Measurements from ENCODE around the gene KCTD21.
"Not testable (repeated sequence)": the region's sequence is repeated elsewhere in the genome, so short reads cannot be mapped to it uniquely, and the experiment has no call there.

The KCTD21 gene

DNA sequence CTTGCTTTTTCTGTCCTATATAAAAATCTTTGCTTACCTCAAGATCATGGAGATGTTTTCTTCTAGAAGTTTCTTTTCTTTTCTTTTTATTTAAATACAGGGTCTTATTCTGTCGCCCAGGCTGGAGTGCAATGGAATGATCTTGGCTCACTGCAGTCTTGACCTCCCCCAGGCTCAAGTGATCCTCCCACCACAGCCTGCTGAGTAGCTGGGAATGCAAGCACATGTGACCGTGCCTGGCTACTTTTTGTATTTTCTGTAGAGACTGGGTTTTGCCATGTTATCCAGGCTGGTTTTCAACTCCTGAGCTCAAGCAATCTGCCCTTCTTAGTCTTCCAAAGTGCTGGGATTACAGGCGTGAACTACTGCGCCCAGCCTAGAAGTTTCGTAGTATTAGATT is 45.6 kb upstream of the KCTD21 start:
- no peak for ATAC-seq
- TF ChIP-seq ZNF70 (CRISPR knock-in tag; IDR thresholded peaks at IDR 0.05) (no peak), CSDC2 (CRISPR knock-in tag; IDR thresholded peaks at IDR 0.05) (no peak), TCF4 (CRISPR knock-in tag; IDR thresholded peaks at IDR 0.05; ENCODE audit: borderline replicate concordance) (no peak)

DNA sequence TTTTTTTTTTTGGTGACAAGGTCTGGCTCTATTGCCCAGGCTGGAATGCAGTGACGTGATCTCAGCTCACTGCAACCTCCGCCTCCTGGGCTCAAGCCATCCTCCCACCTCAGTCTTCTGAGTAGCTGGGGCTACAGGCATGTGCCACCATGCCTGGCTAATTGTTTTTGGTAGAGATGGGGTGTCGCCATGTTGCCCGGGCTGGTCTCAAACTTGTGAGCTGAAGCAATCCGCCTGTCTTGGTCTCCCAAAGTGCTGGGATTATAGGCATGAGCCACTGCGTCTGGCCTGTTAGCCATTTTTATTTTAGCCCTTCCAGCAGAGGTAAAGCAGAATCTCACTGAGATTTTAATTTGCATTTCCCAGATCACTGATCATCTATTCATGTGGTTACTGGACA is 44.6 kb upstream of the KCTD21 start:
- not testable (repeated sequence) for ATAC-seq

DNA sequence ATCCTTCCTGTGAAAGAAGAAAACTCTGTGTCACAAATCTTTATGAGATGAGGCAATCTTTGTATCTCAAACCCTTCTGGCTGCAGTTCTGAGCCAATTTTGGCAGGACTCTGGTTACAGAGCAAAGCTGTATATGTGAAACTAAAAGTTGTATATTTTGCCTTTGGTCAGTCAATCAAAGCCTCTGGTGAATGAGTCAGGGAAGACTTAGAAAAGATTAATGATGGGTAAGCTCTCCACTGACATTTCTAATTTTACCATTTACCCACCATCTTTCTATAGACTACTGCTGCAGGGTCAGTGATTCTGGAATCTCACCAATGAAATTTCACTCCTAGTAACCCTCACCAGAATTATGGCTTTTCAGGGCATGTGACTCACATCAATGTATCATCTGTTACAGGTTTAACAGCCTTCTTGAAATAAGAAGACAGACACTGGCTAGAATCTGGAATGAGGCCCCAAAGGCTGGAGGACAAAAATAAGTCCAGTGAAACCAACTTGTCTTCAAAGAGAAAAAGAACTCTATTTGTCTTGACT is 43.6 kb upstream of the KCTD21 start:
- ATAC-seq, result peak; percentile 74
- TF ChIP-seq GLIS3 (CRISPR knock-in tag; IDR thresholded peaks at IDR 0.05) (no peak), RARB (CRISPR knock-in tag; IDR thresholded peaks at IDR 0.05) (no peak), ZNF8 (CRISPR knock-in tag; IDR thresholded peaks at IDR 0.05) (no peak), ZC3H10 (CRISPR knock-in tag; IDR thresholded peaks at IDR 0.05) (0 out of 2 replicates have a peak, but pooled peaks have one; percentile 5)

DNA sequence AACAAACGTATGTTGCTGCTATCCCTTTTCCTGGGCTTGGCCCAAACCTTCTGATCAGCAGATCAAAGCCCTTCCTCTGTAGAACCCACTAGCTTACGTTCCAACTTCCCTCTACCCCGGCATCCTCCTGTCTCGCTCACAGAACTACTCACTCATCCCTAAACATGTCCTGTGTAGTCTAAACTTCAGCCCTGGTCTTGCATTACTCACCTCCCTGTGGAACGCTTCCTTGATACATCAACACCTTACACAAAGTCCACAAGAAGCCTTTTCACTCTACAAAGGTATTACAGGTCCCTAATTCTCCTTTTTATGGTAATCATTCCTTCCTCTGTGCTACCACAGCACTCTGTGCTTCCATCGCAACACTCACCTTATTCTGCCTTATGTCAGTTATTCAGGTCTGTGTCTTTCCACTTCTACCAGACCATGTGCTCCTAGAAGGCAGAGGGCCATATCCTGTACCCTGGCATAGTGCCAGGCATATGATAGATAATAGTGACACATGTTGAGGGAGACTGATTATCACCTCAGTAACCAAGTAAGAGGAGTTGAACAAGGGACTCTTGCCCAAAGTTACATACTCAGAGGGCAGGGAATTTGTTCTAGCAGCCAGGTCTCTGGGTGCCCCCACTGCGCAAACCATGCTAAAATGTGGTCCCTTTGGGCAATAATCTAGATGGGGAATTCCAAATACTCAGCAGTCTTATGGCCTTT is 41.9 kb upstream of the KCTD21 start:
- ATAC-seq, result no peak
- TF ChIP-seq, protein P1, sequence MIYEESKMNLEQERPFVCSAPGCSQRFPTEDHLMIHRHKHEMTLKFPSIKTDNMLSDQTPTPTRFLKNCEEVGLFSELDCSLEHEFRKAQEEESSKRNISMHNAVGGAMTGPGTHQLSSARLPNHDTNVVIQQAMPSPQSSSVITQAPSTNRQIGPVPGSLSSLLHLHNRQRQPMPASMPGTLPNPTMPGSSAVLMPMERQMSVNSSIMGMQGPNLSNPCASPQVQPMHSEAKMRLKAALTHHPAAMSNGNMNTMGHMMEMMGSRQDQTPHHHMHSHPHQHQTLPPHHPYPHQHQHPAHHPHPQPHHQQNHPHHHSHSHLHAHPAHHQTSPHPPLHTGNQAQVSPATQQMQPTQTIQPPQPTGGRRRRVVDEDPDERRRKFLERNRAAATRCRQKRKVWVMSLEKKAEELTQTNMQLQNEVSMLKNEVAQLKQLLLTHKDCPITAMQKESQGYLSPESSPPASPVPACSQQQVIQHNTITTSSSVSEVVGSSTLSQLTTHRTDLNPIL (CRISPR knock-in tag; IDR thresholded peaks at IDR 0.05; ENCODE audit: low read depth), result no peak
- TF ChIP-seq TCF4 (CRISPR knock-in tag; IDR thresholded peaks at IDR 0.05; ENCODE audit: borderline replicate concordance), result no peak
- no peak for TF ChIP-seq SNAI2 (CRISPR knock-in tag; IDR thresholded peaks at IDR 0.05)
- TF ChIP-seq CSDC2 (CRISPR knock-in tag; IDR thresholded peaks at IDR 0.05), result no peak
- TF ChIP-seq ARNTL (CRISPR knock-in tag; IDR thresholded peaks at IDR 0.05; ENCODE audit: borderline replicate concordance, low read depth), result no peak
- no peak for TF ChIP-seq PPARA (CRISPR knock-in tag; IDR thresholded peaks at IDR 0.05; ENCODE audit: borderline replicate concordance)
- TF ChIP-seq GLIS3 (CRISPR knock-in tag; IDR thresholded peaks at IDR 0.05), result no peak
- TF ChIP-seq BACH2 (CRISPR knock-in tag; IDR thresholded peaks at IDR 0.05; ENCODE audit: borderline replicate concordance), result no peak
- TF ChIP-seq TOX (CRISPR knock-in tag; IDR thresholded peaks at IDR 0.05; ENCODE audit: borderline replicate concordance), result no peak
- no peak for TF ChIP-seq ZNF565 (CRISPR knock-in tag; conservative IDR thresholded peaks at IDR 0.05; ENCODE audit: low read depth)
- TF ChIP-seq, protein P2, sequence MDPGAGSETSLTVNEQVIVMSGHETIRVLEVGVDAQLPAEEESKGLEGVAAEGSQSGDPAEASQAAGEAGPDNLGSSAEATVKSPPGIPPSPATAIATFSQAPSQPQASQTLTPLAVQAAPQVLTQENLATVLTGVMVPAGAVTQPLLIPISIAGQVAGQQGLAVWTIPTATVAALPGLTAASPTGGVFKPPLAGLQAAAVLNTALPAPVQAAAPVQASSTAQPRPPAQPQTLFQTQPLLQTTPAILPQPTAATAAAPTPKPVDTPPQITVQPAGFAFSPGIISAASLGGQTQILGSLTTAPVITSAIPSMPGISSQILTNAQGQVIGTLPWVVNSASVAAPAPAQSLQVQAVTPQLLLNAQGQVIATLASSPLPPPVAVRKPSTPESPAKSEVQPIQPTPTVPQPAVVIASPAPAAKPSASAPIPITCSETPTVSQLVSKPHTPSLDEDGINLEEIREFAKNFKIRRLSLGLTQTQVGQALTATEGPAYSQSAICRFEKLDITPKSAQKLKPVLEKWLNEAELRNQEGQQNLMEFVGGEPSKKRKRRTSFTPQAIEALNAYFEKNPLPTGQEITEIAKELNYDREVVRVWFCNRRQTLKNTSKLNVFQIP (CRISPR knock-in tag; IDR thresholded peaks at IDR 0.05; ENCODE audit: borderline replicate concordance, low read depth), result no peak
- TF ChIP-seq, protein P3, sequence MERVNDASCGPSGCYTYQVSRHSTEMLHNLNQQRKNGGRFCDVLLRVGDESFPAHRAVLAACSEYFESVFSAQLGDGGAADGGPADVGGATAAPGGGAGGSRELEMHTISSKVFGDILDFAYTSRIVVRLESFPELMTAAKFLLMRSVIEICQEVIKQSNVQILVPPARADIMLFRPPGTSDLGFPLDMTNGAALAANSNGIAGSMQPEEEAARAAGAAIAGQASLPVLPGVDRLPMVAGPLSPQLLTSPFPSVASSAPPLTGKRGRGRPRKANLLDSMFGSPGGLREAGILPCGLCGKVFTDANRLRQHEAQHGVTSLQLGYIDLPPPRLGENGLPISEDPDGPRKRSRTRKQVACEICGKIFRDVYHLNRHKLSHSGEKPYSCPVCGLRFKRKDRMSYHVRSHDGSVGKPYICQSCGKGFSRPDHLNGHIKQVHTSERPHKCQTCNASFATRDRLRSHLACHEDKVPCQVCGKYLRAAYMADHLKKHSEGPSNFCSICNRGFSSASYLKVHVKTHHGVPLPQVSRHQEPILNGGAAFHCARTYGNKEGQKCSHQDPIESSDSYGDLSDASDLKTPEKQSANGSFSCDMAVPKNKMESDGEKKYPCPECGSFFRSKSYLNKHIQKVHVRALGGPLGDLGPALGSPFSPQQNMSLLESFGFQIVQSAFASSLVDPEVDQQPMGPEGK (CRISPR knock-in tag; IDR thresholded peaks at IDR 0.05; ENCODE audit: borderline replicate concordance), result no peak
- TF ChIP-seq ISL1 (CRISPR knock-in tag; IDR thresholded peaks at IDR 0.05), result no peak
- TF ChIP-seq ZFP3 (CRISPR knock-in tag; IDR thresholded peaks at IDR 0.05), result no peak
- TF ChIP-seq ZC3H10 (CRISPR knock-in tag; IDR thresholded peaks at IDR 0.05), result no peak

DNA sequence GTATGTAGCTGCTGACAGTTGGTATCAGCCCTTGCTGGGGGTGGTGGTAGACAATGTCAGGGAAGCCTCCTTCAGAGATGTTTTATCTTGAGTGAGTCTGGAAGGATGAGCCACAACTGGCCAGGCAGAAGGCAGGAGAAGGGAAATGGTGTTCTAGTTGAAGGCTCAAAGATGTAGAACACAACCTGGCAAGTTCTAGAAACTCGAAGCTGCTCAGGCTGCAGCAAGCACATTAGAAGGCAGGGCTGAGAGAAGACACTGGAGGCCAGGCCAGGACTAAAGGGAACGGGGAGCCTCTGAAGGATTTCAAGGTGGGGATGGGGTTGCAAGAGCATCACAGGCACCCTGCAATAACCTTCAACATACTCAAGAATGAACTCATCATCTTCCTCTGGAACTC is 40.7 kb upstream of the KCTD21 start:
- TF ChIP-seq ISL1 (CRISPR knock-in tag; IDR thresholded peaks at IDR 0.05) (no peak), CSDC2 (CRISPR knock-in tag; IDR thresholded peaks at IDR 0.05) (no peak), GLIS3 (CRISPR knock-in tag; IDR thresholded peaks at IDR 0.05) (no peak), ARNTL (CRISPR knock-in tag; IDR thresholded peaks at IDR 0.05; ENCODE audit: borderline replicate concordance, low read depth) (no peak), ZNF565 (CRISPR knock-in tag; conservative IDR thresholded peaks at IDR 0.05; ENCODE audit: low read depth) (no peak)
- TF ChIP-seq, protein P3 (CRISPR knock-in tag; IDR thresholded peaks at IDR 0.05; ENCODE audit: borderline replicate concordance), result no peak
- TF ChIP-seq, protein P2 (CRISPR knock-in tag; IDR thresholded peaks at IDR 0.05; ENCODE audit: borderline replicate concordance, low read depth), result no peak
- ATAC-seq, result no peak

Data from SK-N-SH treated with all-trans-retinoic acid at 6 μM for 48 hours (cell line).